DND-41 (cell line): ENCODE data around the gene MFNG.

Experiments
- CTCF ChIP-seq: IDR thresholded peaks from 2 replicates; pipeline ENCODE4 v1.5.1; 2012; ENCODE audit warnings: borderline replicate concordance, low read length, moderate library complexity, mild to moderate bottlenecking; ENCODE audit not compliant: poor library complexity, severe bottlenecking; ENCODE audit errors: extremely low read depth
- EZH2 ChIP-seq: IDR thresholded peaks from 3 replicates; pipeline ENCODE4 v1.6.1; 2012; ENCODE audit warnings: borderline replicate concordance, low read depth, mild to moderate bottlenecking, moderate library complexity, low read length, inconsistent platforms; ENCODE audit not compliant: severe bottlenecking

GRCh38 chr22:37472418-37473006, 13.7 kb downstream of the MFNG start:
- TF ChIP-seq CTCF, result peak; percentile 63
- TF ChIP-seq EZH2, result no peak
